ENCODE results near the gene IFITM1. TPM values are rescaled to one million over a fixed set of nuclear protein-coding genes. Genes with fewer than 3 reads are reported as not detected.
A peak's percentile ranks its signal among the peaks of the same experiment; 100 is the strongest.
"Not testable (repeated sequence)": the region's sequence is repeated elsewhere in the genome, so short reads cannot be mapped to it uniquely, and the experiment has no call there.

The IFITM1 gene
- total RNA-seq, 4 donors from 2014 or later, result 224 to 389 (median 247) TPM

DNA sequence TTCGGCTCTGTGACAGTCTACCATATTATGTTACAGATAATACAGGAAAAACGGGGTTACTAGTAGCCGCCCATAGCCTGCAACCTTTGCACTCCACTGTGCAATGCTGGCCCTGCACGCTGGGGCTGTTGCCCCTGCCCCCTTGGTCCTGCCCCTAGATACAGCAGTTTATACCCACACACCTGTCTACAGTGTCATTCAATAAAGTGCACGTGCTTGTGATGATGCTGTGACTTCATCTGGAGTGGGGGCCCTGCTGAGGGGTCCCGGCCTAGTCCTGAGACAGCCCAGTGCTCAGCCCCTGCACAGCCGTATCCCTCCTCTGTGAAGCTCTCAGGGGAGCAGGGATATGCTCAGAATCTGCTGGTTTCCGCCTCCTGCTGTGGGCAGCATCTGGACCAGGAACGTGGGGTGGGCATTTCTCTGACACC, 1.2 kb downstream of the IFITM1 start:
- DNase-seq (ENCODE audit: low spot score) (no peak), ATAC-seq (ENCODE audit: low FRiP score) (no peak)
- TF ChIP-seq, protein P1, sequence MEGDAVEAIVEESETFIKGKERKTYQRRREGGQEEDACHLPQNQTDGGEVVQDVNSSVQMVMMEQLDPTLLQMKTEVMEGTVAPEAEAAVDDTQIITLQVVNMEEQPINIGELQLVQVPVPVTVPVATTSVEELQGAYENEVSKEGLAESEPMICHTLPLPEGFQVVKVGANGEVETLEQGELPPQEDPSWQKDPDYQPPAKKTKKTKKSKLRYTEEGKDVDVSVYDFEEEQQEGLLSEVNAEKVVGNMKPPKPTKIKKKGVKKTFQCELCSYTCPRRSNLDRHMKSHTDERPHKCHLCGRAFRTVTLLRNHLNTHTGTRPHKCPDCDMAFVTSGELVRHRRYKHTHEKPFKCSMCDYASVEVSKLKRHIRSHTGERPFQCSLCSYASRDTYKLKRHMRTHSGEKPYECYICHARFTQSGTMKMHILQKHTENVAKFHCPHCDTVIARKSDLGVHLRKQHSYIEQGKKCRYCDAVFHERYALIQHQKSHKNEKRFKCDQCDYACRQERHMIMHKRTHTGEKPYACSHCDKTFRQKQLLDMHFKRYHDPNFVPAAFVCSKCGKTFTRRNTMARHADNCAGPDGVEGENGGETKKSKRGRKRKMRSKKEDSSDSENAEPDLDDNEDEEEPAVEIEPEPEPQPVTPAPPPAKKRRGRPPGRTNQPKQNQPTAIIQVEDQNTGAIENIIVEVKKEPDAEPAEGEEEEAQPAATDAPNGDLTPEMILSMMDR (IDR thresholded peaks at IDR 0.05), result no peak

DNA sequence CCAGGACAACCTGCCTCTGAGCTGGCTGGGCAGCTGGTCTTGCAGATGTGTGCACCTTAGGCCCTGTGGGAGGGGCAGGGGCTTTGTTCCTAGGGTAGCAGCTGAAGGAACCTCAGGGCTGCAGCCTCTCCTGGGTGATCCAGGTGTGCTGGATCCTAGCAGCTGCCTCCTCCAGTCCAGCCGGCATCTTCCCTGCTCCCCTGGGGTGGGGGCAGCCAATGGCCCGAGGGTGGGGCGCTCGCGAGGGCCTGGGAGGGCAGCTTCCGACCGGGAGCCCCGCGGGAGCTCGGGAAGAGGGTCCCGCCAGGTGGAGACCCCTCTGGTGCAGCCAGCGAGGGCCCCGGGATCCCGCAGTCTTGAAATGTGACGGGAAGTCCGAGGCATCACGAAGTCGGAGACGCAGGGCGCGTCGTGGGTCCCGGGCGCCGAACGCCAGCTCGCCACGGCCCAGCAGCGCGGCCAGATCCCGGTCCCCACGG, 1.7 kb downstream of the IFITM1 start:
- TF ChIP-seq, protein P1 (IDR thresholded peaks at IDR 0.05), result no peak
- ATAC-seq (ENCODE audit: low FRiP score) (no peak), DNase-seq (ENCODE audit: low spot score) (no peak)

DNA sequence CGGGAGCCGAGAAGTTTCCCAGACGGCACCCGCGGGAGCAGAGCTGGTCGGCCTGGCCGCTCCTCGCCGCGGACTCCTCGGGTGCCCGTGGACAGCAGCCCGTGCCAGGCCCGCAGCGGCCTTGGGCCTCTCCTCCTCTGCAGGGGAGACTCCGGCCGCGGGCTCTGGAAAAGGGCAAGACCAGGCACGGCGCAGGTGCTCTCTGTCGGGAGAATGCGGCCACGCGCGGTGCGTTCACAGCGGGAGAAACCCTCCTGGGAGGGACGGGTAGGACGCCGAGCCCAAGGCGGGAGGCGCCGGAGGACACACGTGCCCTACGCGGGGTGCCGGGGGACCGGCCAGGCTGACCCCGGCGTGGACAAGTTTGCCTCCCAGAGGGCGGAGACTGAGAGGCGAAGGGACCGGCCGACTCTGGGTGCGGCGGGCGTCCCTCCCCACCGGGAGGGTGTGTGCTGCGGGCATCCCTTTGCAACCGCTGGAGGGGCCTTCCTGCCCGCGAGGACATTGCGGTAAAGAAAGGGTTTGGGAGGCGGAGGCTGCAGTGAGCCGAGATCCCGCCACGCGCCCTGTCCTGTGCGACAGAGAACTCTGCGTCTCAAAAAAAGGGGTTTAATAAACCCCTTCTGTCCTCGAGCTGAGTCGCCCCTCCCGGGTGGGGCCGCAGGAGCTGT, 2.3 kb downstream of the IFITM1 start:
- ATAC-seq (ENCODE audit: low FRiP score) (no peak), DNase-seq (ENCODE audit: low spot score) (no peak)
- TF ChIP-seq, protein P1 (IDR thresholded peaks at IDR 0.05), result no peak

DNA sequence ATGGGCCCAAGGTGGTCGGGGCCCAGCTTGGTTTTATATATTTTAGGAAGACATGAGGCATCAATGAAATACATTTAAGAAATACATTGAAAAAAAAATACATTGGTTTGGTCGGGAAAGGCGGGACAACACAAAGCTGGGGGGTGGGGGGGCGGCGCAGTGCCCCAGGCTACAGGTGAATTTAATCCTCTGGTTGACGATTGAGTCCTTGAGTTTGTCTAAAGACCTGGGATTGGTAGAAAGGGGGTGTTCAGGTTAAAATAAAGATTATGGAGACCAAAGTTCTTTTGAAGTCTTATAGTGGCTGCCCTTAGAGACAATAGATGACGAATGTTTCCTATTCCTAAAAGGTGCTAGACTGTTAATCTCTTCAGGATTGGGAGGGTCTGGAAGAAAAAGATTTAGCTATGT, 3.1 kb downstream of the IFITM1 start:
- no peak for ATAC-seq (ENCODE audit: low FRiP score)
- TF ChIP-seq, protein P1 (IDR thresholded peaks at IDR 0.05), result no peak
- DNase-seq (ENCODE audit: low spot score), result no peak

DNA sequence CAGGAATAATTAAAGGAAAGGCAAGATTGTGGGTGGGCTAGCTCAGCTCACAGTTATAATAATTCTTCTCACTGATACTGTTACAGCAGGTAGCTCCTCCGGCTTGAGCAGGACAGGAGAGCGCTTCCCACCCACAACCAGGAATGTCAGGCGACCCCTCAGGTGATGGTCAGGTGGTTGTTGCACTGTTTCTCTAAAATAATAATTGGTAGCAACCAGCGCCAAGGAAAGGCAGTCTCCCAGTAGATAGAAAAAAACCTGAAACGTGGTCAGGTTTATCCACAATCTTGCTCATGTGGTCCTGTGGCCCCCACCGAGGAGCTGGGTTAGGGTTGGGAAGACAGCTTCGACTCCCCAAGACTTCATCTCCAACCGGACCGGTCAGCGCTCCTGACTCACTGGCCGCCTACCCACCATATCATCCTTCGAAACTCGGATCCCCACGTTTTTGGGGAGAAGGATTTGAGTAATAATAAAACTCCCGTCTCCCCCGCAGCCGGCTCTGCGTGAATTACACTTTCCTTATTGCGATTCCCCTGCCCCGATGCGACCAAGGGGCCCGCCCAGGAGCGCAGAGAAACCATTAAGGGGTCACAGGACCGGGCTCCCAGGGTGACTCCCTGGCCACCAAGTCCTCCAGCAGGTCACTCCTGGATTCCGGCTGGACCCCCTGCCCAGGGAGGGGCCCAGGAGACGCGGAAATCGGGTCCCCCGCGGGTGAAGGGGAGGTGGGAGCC, 4.0 kb downstream of the IFITM1 start:
- ATAC-seq (ENCODE audit: low FRiP score), result peak; percentile 17
- DNase-seq (ENCODE audit: low spot score), result not testable (repeated sequence)

DNA sequence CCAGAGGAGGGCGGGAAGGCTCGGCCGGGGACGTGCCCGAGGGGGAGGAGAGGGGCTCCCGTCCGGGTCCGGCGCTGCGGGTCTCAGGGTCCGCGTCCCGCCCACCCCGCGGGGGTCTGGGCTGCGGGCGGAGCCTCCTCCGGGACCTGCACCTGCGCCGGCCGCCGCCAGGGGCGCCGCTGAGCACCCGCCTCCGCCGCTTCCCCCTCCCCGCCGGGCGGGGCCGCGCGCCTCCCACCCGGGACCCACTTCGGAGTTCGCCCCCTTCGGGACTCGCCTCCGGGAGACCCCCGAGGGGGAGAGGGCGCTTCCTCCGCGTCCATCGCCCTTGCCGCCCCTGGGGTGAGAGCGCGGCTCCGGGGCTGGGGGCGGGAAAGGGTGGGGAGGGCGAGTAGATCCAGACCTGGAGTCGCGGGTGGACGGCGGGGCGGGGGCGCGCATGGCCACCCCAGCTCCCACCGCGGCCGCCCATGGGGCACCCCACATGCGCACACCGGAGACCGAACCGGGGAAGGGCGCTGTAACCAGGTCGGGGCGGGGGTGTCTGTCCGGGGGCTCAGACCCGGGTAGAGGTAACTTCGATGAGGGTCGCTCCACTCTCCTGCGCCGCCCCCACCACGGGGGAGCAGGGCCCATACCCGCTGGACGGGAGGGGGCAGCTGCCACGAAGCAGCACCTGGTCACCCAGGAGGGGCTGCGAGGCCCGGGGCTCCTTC, 4.7 kb downstream of the IFITM1 start:
- DNase-seq (ENCODE audit: low spot score), result not testable (repeated sequence)
- ATAC-seq (ENCODE audit: low FRiP score), result peak; percentile 52

DNA sequence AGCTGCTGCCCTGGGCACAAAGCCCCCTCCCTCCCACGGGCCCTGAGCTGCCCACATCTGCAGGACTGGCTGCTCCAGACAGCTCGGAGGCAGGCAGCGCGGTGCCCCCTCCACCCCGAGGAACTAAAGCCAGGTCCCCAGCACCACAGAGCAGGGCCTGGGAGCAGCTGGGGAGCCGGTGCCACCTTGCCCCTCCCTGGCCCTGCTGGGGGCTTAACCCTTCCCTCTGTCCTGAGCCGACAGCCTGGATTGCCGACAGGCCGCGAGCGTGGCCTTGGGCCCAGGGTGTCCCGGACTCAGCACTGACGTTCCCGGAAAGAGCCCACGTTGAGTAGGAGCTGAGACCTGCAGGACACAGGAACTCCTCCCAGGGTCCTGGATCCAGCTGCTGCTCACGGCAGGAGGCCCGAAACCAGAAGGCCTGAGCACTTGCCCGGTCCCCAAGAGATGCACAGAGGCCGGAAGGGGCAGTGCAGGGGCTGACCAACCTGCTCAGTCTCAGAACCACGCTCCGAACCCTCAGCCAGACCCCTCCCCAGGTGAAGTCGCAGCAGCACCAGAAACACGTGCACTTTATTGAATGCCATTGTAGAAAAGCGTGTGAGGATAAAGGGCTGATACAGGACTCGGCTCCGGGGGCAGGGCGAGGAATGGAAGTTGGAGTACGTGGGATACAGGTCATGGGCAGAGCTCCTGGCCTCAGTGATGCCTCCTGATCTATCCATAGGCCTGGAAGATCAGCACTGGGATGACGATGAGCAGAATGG, 5.5 kb downstream of the IFITM1 start:
- not testable (repeated sequence) for DNase-seq (ENCODE audit: low spot score)
- ATAC-seq (ENCODE audit: low FRiP score), result peak; percentile 6

DNA sequence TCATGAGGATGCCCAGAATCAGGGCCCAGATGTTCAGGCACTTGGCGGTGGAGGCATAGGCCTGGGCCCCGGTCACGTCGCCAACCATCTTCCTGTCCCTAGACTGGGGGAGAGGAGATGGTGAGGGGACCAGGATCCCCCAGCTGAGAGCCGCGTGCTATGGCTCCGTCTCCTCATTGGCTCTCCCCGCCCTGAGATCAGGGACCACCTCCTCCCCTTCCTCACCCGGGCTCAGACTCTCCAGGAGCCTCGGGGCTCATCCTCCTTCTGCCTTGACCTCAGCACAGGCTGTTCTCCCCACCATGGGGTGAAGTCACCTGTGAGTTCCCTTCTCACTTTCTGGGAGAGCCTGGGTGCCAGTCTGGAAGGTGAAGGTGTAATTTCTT, 6.0 kb downstream of the IFITM1 start:
- ATAC-seq (ENCODE audit: low FRiP score); DNase-seq (ENCODE audit: low spot score): not testable (repeated sequence)

Data from omental fat pad (tissue), 4 donors.